ENCODE measurements around the gene CEMIP. TPM values are rescaled to one million over a fixed set of nuclear protein-coding genes. Genes with fewer than 3 reads are reported as not detected.

CEMIP gene
- total and polyA plus RNA-seq, 4 donors, result 11.6 to 257 (median 62.6) TPM

Small RNA genes within 50 kb of the gene (small RNA-seq; reads per million reads assigned to genes)
- not detected for gene MIR4514 (ENCODE audit: low replicate concordance)
- gene MIR549A (ENCODE audit: low replicate concordance), result 0.95 reads per million, percentile 78 among the genes with 10 or more reads in this experiment

Other genes starting within 250 kb of the CEMIP start
- gene ABHD17C, start 84.1 kb upstream of the CEMIP start, total RNA-seq, result 10 to 100 TPM; 11.4 to 17.1 TPM
- gene ABHD17C, start 84.1 kb upstream of the CEMIP start, polyA plus RNA-seq (ENCODE audit: insufficient read length in 2 of 2), result 10 to 100 TPM; 34.0 to 42.4 TPM
- 10 to 100 TPM; 17.2 to 36.3 TPM for gene MESD, start 210.4 kb downstream of the CEMIP start, total RNA-seq
- gene MESD, start 210.4 kb downstream of the CEMIP start, polyA plus RNA-seq (ENCODE audit: insufficient read length in 2 of 2), result 10 to 100 TPM; 26.2 to 28.3 TPM
- 1 to 10 TPM; 4.3 to 8.0 TPM for gene TLNRD1, start 221.6 kb downstream of the CEMIP start, total RNA-seq
- gene TLNRD1, start 221.6 kb downstream of the CEMIP start, polyA plus RNA-seq (ENCODE audit: insufficient read length in 2 of 2), result 10 to 100 TPM; 11.9 to 12.0 TPM

All from spinal cord (tissue), 4 donors.